GM06990 (cell line): ENCODE measurements around the gene RAB11FIP3.

ENCODE experiments used
- DNase-seq: peaks from one replicate; pipeline ENCODE4 v3.0.0-alpha.2; 2011; ENCODE audit not compliant: insufficient read length; ENCODE audit errors: extremely low read depth
- H3K27me3 ChIP-seq: replicated peaks from 2 replicates; pipeline ENCODE4 v1.6.0; 2011; ENCODE audit warnings: low read length; ENCODE audit not compliant: control insufficient read depth, insufficient read depth
- H3K36me3 ChIP-seq: 2 replicates; pipeline ENCODE4 v1.5.1; 2011; ENCODE audit warnings: low read length; ENCODE audit not compliant: control insufficient read depth, insufficient read depth
- H3K4me3 ChIP-seq: replicated peaks from 2 replicates; pipeline ENCODE4 v1.5.1; 2011; ENCODE audit warnings: low read depth, mild to moderate bottlenecking, control low read depth, low read length
- CTCF ChIP-seq: IDR thresholded peaks from 2 replicates; pipeline ENCODE4 v1.5.1; 2011; ENCODE audit warnings: low read length, control low read depth, mild to moderate bottlenecking, inconsistent platforms; ENCODE audit not compliant: insufficient read depth, poor library complexity, severe bottlenecking

Gene RAB11FIP3

GRCh38 chr16:549544-550263, 124.3 kb downstream of the RAB11FIP3 start:
- TF ChIP-seq CTCF: peak; percentile 9
- Histone ChIP-seq H3K27me3 (no peaks in the 10 kb centered on the region), H3K4me3 (no peak overlapping the region), H3K36me3 (peaks cover 13% of the 10 kb centered on the region)
- DNase-seq: no peak

GRCh38 chr16:551210-551609, 125.8 kb downstream of the RAB11FIP3 start:
- Histone ChIP-seq H3K36me3 (peaks cover 13% of the 10 kb centered on the region), H3K4me3 (no peak overlapping the region), H3K27me3 (no peaks in the 10 kb centered on the region)
- no peak for TF ChIP-seq CTCF
- no peak for DNase-seq

DNA sequence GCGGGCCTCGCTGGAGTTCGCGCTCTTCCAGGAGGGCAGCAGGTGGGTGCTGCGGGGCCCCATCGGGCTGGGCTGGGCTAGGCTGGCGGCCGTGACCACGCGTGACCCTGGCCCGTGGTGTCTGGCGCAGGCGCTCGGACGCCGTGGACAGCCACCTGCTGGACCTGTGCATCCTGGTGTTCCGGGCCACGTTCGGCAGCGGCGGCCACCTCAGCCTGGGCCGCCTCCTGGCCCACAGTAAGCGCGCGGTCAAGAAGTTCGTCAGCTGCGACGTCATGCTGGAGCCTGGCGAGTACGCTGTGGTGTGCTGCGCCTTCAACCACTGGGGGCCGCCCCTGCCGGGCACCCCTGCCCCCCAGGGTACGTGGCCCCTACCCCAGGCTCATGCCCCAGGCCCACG, 126.7 kb downstream of the RAB11FIP3 start:
- Histone ChIP-seq H3K4me3 (no peak overlapping the region), H3K36me3 (peaks cover 13% of the 10 kb centered on the region), H3K27me3 (no peaks in the 10 kb centered on the region)
- DNase-seq: no peak
- TF ChIP-seq CTCF: no peak

DNA sequence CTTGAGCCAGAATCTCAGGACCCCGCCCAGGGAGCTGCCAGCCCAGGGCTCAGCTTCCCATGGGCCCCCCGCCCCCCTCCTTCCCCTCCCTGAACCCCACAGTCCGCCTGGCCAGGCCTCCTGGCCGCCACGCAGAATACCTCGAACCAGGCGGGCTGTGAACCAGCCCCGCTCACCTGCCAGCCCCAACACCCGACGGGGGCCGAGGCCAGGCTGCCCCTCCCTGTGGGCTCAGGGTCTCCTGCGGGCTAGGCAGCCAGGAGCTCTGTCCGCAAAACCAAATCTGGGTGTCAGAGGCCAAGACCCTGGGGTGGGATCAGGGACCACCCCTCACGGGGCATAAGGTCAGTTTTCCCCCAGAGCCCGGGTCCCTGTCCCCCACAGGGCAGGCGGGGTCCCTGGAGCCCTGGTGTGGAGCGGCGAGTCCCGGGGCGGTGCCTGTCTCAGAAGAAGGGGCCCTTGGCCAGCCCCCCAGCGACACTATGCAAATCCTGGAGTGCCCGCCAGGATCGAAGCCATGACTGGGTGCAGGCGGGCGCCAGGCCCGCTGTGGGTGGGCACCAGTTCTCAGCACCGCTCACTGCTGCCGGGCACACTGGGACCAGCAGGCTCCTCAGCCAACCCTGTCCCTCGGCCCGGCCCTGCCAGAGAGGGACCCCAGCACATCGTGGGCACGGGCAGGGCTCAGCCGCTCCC, 128.3 kb downstream of the RAB11FIP3 start:
- no peak overlapping the region for H3K4me3 ChIP-seq
- no peak for TF ChIP-seq CTCF
- DNase-seq: no peak
- H3K27me3 ChIP-seq: no peaks in the 10 kb centered on the region; the same call in 1 of the 2 replicates
- H3K36me3 ChIP-seq: peaks cover 11% of the 10 kb centered on the region

GRCh38 chr16:554297-554621, 128.8 kb downstream of the RAB11FIP3 start:
- H3K36me3 ChIP-seq: peaks cover 11% of the 10 kb centered on the region
- no peak for DNase-seq
- no peak for TF ChIP-seq CTCF
- H3K4me3 ChIP-seq: no peak overlapping the region
- no peaks in the 10 kb centered on the region; the same call in 1 of the 2 replicates for H3K27me3 ChIP-seq
